GM18519 (cell line): ENCODE data around the gene PHPT1.
"Not testable (repeated sequence)": the region's sequence is repeated elsewhere in the genome, so short reads cannot be mapped to it uniquely, and the experiment has no call there.

Experiments used
- ATAC-seq: cut with Tn5 transposase; IDR thresholded peaks from one replicate; pipeline ENCODE4 v1.9.1; 2021; ENCODE audit warnings: mild to moderate bottlenecking, moderate library complexity; ENCODE audit not compliant: unreplicated experiment, low FRiP score

Gene PHPT1

GRCh38 chr9:136821826-136822544 lies 27.2 kb upstream of the PHPT1 start:
- no peak for ATAC-seq

- ATAC-seq, result no peak
Observed at GRCh38 chr9:136823136-136824046, 25.8 kb upstream of the PHPT1 start.

- ATAC-seq, result no peak
Observed at GRCh38 chr9:136824496-136825225, 24.5 kb upstream of the PHPT1 start.

GRCh38 chr9:136825295-136826187 lies 23.7 kb upstream of the PHPT1 start:
- ATAC-seq, result no peak

GRCh38 chr9:136826188-136826541 lies 23.0 kb upstream of the PHPT1 start:
- ATAC-seq, result no peak

GRCh38 chr9:136826703-136827582 lies 22.3 kb upstream of the PHPT1 start:
- no peak for ATAC-seq

- ATAC-seq, result no peak
Observed at GRCh38 chr9:136827794-136828473, 21.3 kb upstream of the PHPT1 start.

- ATAC-seq, result no peak
Observed at GRCh38 chr9:136828474-136829140, 20.6 kb upstream of the PHPT1 start.

- ATAC-seq, result no peak
Observed at GRCh38 chr9:136829412-136829811, 19.8 kb upstream of the PHPT1 start.

- ATAC-seq, result no peak
Observed at GRCh38 chr9:136829981-136830885, 19.0 kb upstream of the PHPT1 start.

GRCh38 chr9:136831002-136831719 lies 18.0 kb upstream of the PHPT1 start:
- no peak for ATAC-seq

- no peak for ATAC-seq
Observed at GRCh38 chr9:136831720-136832104, 17.5 kb upstream of the PHPT1 start.

- no peak for ATAC-seq
Observed at GRCh38 chr9:136832581-136832980, 16.6 kb upstream of the PHPT1 start.

- ATAC-seq, result not testable (repeated sequence)
Observed at GRCh38 chr9:136833381-136834048, 15.7 kb upstream of the PHPT1 start.

- no peak for ATAC-seq
Observed at GRCh38 chr9:136835162-136835931, 13.9 kb upstream of the PHPT1 start.
